GM19452 (cell line): Measurements from ENCODE around the gene JOSD1.

ENCODE experiments used
- ATAC-seq: cut with Tn5 transposase; IDR thresholded peaks from one replicate; pipeline ENCODE4 v1.9.1; 2021; ENCODE audit not compliant: unreplicated experiment

The JOSD1 gene

GRCh38 chr22:38700789-38701628, at the start of gene JOSD1:
TSS of gene JOSD1 (minus strand) at chr22:38700943. CDS start at chr22:38699987, 956 bp downstream.
- peak; percentile 44 for ATAC-seq

- ATAC-seq = no peak
These were observed 49.4 kb upstream of the JOSD1 start for GRCh38 chr22:38750104-38750503.

GRCh38 chr22:38748487-38749136, 47.9 kb upstream of the JOSD1 start:
- no peak for ATAC-seq

- ATAC-seq = no peak
These were observed 45.1 kb upstream of the JOSD1 start for GRCh38 chr22:38745676-38746460.

GRCh38 chr22:38744981-38745380, 44.2 kb upstream of the JOSD1 start:
- no peak for ATAC-seq

- no peak for ATAC-seq
These were observed 41.6 kb upstream of the JOSD1 start for GRCh38 chr22:38742176-38742942.

GRCh38 chr22:38741576-38741975, 40.8 kb upstream of the JOSD1 start:
- no peak for ATAC-seq

GRCh38 chr22:38741166-38741565, 40.4 kb upstream of the JOSD1 start:
- no peak for ATAC-seq

GRCh38 chr22:38740754-38741153, 40.0 kb upstream of the JOSD1 start:
- ATAC-seq = no peak

- ATAC-seq = no peak
These were observed 39.5 kb upstream of the JOSD1 start for GRCh38 chr22:38740116-38740723.

GRCh38 chr22:38739300-38740055, 38.7 kb upstream of the JOSD1 start:
- no peak for ATAC-seq

- no peak for ATAC-seq
These were observed 37.8 kb upstream of the JOSD1 start for GRCh38 chr22:38738475-38739070.

GRCh38 chr22:38737302-38738060, 36.7 kb upstream of the JOSD1 start:
- no peak for ATAC-seq

GRCh38 chr22:38736257-38736570, 35.5 kb upstream of the JOSD1 start:
- ATAC-seq = no peak

GRCh38 chr22:38735465-38736256, 34.9 kb upstream of the JOSD1 start:
- no peak for ATAC-seq

GRCh38 chr22:38735126-38735464, 34.4 kb upstream of the JOSD1 start:
- ATAC-seq = no peak

- no peak for ATAC-seq
These were observed 33.8 kb upstream of the JOSD1 start for GRCh38 chr22:38734421-38735100.
